Astrocyte (in vitro differentiated cells and primary cell): ENCODE measurements around the gene PTPN14. TPM values are rescaled to one million over a fixed set of nuclear protein-coding genes. Genes with fewer than 3 reads are reported as not detected.

Source experiments
- DNase-seq: peaks from one replicate; pipeline ENCODE4 v3.0.0-alpha.2; 2010; ENCODE audit warnings: low read depth
- FAIRE-seq: peaks from 2 replicates; lab custom pipeline; 2011; peaks lifted over from hg19 to GRCh38; lab: Jason Lieb, UNC
- H2AFZ ChIP-seq: 2 replicates; pipeline ENCODE4 v1.6.0; 2012; ENCODE audit warnings: low read depth, low read length, inconsistent platforms
- H3K27ac ChIP-seq: 2 replicates; pipeline ENCODE4 v1.5.1; 2011; ENCODE audit warnings: low read depth, low read length, inconsistent platforms
- H3K27me3 ChIP-seq: 2 replicates; pipeline ENCODE4 v1.6.0; 2011; ENCODE audit warnings: low read length, inconsistent platforms; ENCODE audit not compliant: insufficient read depth
- H3K36me3 ChIP-seq: 2 replicates; pipeline ENCODE4 v1.5.1; 2011; ENCODE audit warnings: low read length, inconsistent platforms; ENCODE audit not compliant: insufficient read depth
- H3K4me1 ChIP-seq: 2 replicates; pipeline ENCODE4 v1.5.1; 2011; ENCODE audit warnings: low read length, inconsistent platforms; ENCODE audit not compliant: insufficient read depth
- H3K4me2 ChIP-seq: 2 replicates; pipeline ENCODE4 v1.6.0; 2012; ENCODE audit warnings: low read length, inconsistent platforms
- H3K4me3 ChIP-seq: 2 replicates; pipeline ENCODE4 v1.5.1; 2011; ENCODE audit warnings: low read depth, mild to moderate bottlenecking, low read length, inconsistent platforms; ENCODE audit not compliant: insufficient read depth
- H3K79me2 ChIP-seq: 2 replicates; pipeline ENCODE4 v1.6.0; 2012; ENCODE audit warnings: mild to moderate bottlenecking, low read length, inconsistent platforms; ENCODE audit not compliant: insufficient read depth
- H3K9ac ChIP-seq: 2 replicates; pipeline ENCODE4 v1.6.0; 2012; ENCODE audit warnings: mild to moderate bottlenecking, low read length, inconsistent platforms
- H3K9me3 ChIP-seq: 2 replicates; pipeline ENCODE4 v1.5.1; 2012; ENCODE audit warnings: low read depth, mild to moderate bottlenecking, low read length, inconsistent platforms; ENCODE audit not compliant: insufficient read depth
- H4K20me1 ChIP-seq: 2 replicates; pipeline ENCODE4 v1.6.0; 2012; ENCODE audit warnings: low read length, inconsistent platforms; ENCODE audit not compliant: insufficient read depth
- H3K27ac Mint-ChIP-seq: one replicate; pipeline ENCODE4 v1.8.0; 2021; ENCODE audit warnings: mild to moderate bottlenecking, mixed read lengths; ENCODE audit not compliant: unreplicated experiment
- H3K27me3 Mint-ChIP-seq: one replicate; pipeline ENCODE4 v1.8.0; 2021; ENCODE audit warnings: low read depth, mixed read lengths; ENCODE audit not compliant: unreplicated experiment
- H3K36me3 Mint-ChIP-seq: one replicate; pipeline ENCODE4 v1.8.0; 2021; ENCODE audit warnings: low read depth, mixed read lengths; ENCODE audit not compliant: unreplicated experiment
- H3K4me1 Mint-ChIP-seq: one replicate; pipeline ENCODE4 v1.8.0; 2021; ENCODE audit warnings: low read depth, mixed read lengths; ENCODE audit not compliant: unreplicated experiment
- H3K4me3 Mint-ChIP-seq: one replicate; pipeline ENCODE4 v1.8.0; 2021; ENCODE audit warnings: mild to moderate bottlenecking, moderate library complexity, mixed read lengths; ENCODE audit not compliant: unreplicated experiment
- H3K9me3 Mint-ChIP-seq: one replicate; pipeline ENCODE4 v1.8.0; 2021; ENCODE audit warnings: mild to moderate bottlenecking, mixed read lengths; ENCODE audit not compliant: unreplicated experiment
- CTCF ChIP-seq: IDR thresholded peaks from 2 replicates; pipeline ENCODE4 v1.5.1; 2011; ENCODE audit warnings: low read depth, mild to moderate bottlenecking, inconsistent platforms, low read length, moderate library complexity; ENCODE audit not compliant: insufficient read depth
- EZH2 ChIP-seq: IDR thresholded peaks from 2 replicates; pipeline ENCODE4 v1.6.1; 2012; ENCODE audit warnings: mild to moderate bottlenecking, low read length, inconsistent platforms; ENCODE audit not compliant: insufficient read depth
- total RNA-seq: library from RNA; stranded (reverse); gene quantifications from 2 replicates; pipeline ENCODE4 v1.2.1, GENCODE V29; 2021

PTPN14 gene
- total RNA-seq, 1 donor from 2014 or later = 177 TPM

GRCh38 chr1:214587165-214587564, 35.8 kb upstream of the PTPN14 start:
- no peaks in the 10 kb centered on the region for H3K9me3 Mint-ChIP-seq
- no peaks in the 10 kb centered on the region for H3K79me2 ChIP-seq
- no peaks in the 10 kb centered on the region for H3K27me3 ChIP-seq
- no peak overlapping the region for H3K27ac Mint-ChIP-seq
- H3K36me3 Mint-ChIP-seq = no peaks in the 10 kb centered on the region
- no peaks in the 10 kb centered on the region for H3K27me3 Mint-ChIP-seq
- H3K27ac ChIP-seq = no peak overlapping the region
- no peaks in the 10 kb centered on the region for H3K9me3 ChIP-seq
- H3K9ac ChIP-seq = no peak overlapping the region
- no peak overlapping the region for H3K4me2 ChIP-seq
- H3K4me1 Mint-ChIP-seq = peaks cover 19% of the 10 kb centered on the region
- TF ChIP-seq EZH2 = no peak
- H3K36me3 ChIP-seq = no peaks in the 10 kb centered on the region
- no peak for FAIRE-seq
- H3K4me3 ChIP-seq = no peak overlapping the region
- H2AFZ ChIP-seq = no peak overlapping the region
- H3K4me1 ChIP-seq = peaks cover 6% of the 10 kb centered on the region
- no peak overlapping the region for H3K4me3 Mint-ChIP-seq
- no peak for DNase-seq
- no peaks in the 10 kb centered on the region for H4K20me1 ChIP-seq

GRCh38 chr1:214586621-214587020, 35.2 kb upstream of the PTPN14 start:
- Histone ChIP-seq H3K9me3 (no peaks in the 10 kb centered on the region), H3K9ac (no peak overlapping the region), H3K27ac (no peak overlapping the region), H3K4me3 (no peak overlapping the region), H4K20me1 (no peaks in the 10 kb centered on the region), H3K79me2 (no peaks in the 10 kb centered on the region), H3K4me1 (peaks cover 11% of the 10 kb centered on the region), H3K36me3 (no peaks in the 10 kb centered on the region), H3K4me2 (no peak overlapping the region), H2AFZ (no peak overlapping the region), H3K27me3 (no peaks in the 10 kb centered on the region)
- peaks cover 24% of the 10 kb centered on the region for H3K4me1 Mint-ChIP-seq
- no peak for TF ChIP-seq EZH2
- TF ChIP-seq CTCF = no peak
- H3K27ac Mint-ChIP-seq = no peak overlapping the region
- FAIRE-seq (no peak), DNase-seq (no peak)
- H3K4me3 Mint-ChIP-seq = no peak overlapping the region
- no peaks in the 10 kb centered on the region for H3K27me3 Mint-ChIP-seq
- no peaks in the 10 kb centered on the region for H3K36me3 Mint-ChIP-seq
- H3K9me3 Mint-ChIP-seq = no peaks in the 10 kb centered on the region

GRCh38 chr1:214584805-214585766, 33.7 kb upstream of the PTPN14 start:
- H3K4me1 Mint-ChIP-seq = peaks cover 26% of the 10 kb centered on the region
- no peak overlapping the region for H2AFZ ChIP-seq
- no peaks in the 10 kb centered on the region for H3K36me3 ChIP-seq
- H3K36me3 Mint-ChIP-seq = no peaks in the 10 kb centered on the region
- FAIRE-seq (peak; percentile 58), DNase-seq (peak; percentile 60)
- no peak overlapping the region for H3K4me3 Mint-ChIP-seq
- no peaks in the 10 kb centered on the region for H3K27me3 ChIP-seq
- H3K4me3 ChIP-seq = no peak overlapping the region
- H3K9me3 ChIP-seq = no peaks in the 10 kb centered on the region
- peak overlapping the region; percentile 11 for H3K27ac ChIP-seq
- no peaks in the 10 kb centered on the region for H3K27me3 Mint-ChIP-seq
- no peaks in the 10 kb centered on the region for H3K9me3 Mint-ChIP-seq
- peak overlapping the region; percentile 23 for H3K9ac ChIP-seq
- TF ChIP-seq EZH2 (no peak), CTCF (peak; percentile 93)
- peak overlapping the region; percentile 81 for H3K27ac Mint-ChIP-seq
- no peaks in the 10 kb centered on the region for H4K20me1 ChIP-seq
- no peaks in the 10 kb centered on the region for H3K79me2 ChIP-seq
- H3K4me1 ChIP-seq = peaks cover 17% of the 10 kb centered on the region
- peak overlapping the region; percentile 6 for H3K4me2 ChIP-seq
